ENCODE measurements around the gene GABRB2. TPM values are rescaled to one million over a fixed set of nuclear protein-coding genes. Genes with fewer than 3 reads are reported as not detected.

GABRB2 gene
- total RNA-seq, 1 experiment from 2014 or later = not detected

Other genes starting within 250 kb of the GABRB2 start
- gene GABRA6, start 139.0 kb upstream of the GABRB2 start, total RNA-seq (2014; rRNA removed; shearing (Covaris generic)) = not detected in 2 replicates

Data from A172 (cell line).